GM11168 (cell line): ENCODE measurements around the gene ZNF672.
"Not testable (repeated sequence)": the region's sequence is repeated elsewhere in the genome, so short reads cannot be mapped to it uniquely, and the experiment has no call there.

Experiments
- in situ Hi-C: fragments of 300-500 bp; cut with MboI; formaldehyde crosslinking; loops from one replicate; pipeline ENCODE4 v1.12.0; 2022; ENCODE audit warnings: low sequenced_read_pairs; ENCODE audit not compliant: unreplicated experiment

Gene ZNF672

DNA sequence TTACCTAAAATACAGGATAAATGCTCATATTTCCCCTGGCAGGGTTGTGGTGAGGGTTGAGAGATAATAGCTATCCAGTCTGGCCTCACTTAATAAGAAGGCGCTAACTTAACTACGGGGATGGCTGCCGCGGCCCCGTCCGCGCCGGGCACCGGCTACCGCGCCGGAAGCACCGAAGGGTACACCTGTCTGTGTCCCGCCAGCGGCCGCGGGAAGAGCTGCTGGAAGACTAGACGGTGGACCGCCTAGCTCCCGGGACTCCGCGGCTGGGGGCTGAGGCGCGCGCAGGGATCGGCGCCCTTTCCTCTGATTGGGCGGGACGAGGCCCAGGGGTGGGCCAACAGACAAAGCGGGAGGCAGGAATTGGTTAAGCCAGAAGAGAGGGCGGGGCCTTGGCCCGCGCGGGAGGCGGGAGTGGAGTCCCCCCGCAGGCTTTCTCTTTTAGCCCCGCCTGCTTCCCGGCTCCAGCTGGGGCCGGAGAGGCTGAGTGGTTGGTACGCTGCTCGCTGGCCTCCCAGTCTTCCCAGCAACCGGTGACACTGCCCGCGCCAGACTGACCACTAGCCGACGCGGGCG, at the start of gene ZNF672:
TSS of gene ZNF672 (plus strand) at position 444 of the 576 bp plus-strand sequence. CDS start 9,051 bp downstream, outside the sequence.
- in situ Hi-C loops, result no loop called here

DNA sequence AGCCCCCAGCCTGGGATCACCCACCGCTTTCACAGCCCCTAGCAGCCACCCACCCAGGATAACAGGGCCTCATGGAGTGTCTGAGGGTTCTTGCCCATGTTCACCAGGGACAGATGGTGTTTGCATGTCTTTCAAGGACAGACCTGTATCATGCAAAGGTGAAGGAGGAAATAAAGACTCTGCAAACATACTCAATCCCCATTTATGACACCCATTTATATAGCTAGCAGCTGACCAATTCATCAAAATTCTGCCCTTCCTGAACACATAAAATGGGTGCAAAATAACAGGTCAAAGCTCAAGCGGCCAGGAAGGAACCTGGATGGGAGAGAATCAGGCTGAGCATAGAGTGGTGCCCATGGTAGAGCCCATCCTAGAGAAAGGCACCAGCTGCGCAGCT, 49.7 kb upstream of the ZNF672 start:
- in situ Hi-C loops, result no loop called here

DNA sequence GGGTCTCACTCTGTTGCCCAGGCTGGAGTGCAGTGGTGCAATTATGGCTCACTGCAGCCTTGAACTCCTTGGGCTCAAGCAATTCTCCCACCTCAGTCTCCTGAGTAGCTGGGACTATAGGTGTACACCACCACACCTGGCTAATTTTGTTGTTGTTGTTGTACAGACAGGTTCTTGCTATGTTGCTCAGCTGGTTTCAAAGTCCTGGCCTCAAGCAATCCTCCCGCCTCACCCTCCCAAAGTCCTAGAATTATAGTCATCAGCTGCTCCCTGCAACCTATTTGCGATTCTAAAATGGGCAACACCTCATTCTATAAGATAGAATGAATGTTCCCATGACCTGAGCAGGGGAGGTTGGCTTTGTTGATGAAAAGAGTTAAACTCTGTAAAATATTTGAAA, 48.7 kb upstream of the ZNF672 start:
- in situ Hi-C loops, result not testable (repeated sequence)

DNA sequence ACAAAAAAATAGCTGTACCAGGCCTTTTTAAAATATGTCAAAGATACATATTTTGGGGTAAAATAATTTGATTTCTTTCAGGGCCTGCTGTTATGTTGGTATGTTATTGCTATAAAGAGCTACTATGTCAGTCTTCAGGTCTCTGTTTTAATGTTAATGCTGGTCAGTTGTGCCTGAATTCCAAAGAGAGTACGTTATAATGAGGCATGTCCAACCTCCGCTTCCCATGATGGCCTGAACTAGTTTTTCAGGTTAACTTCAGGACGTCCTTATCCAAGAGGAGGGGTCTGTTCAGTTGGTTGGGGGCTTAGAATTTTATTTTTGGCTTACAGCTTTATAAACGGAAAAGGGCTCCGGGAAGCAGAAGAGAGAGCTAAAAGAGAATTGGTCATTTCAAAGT, 47.6 kb upstream of the ZNF672 start:
- in situ Hi-C loops, result no loop called here

DNA sequence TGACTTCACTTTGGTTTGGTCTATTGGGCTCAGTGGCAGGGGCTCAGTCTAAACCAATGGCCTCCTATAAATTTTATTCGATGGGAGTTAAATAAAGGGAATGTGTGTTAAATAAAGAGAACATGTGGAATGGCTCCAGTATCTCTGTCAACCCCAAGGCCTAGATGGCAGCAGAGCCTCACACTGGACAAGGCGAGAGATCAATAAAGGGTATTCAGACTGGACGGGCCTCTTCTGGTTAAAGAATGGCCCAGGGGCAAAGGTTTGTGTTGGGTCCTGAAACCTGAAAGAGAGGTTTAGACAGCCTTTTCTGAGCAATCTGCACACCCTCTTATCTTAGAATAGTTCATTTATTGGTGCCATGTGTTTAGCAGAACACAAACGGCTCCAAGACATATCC, 47.0 kb upstream of the ZNF672 start:
- in situ Hi-C loops, result no loop called here

DNA sequence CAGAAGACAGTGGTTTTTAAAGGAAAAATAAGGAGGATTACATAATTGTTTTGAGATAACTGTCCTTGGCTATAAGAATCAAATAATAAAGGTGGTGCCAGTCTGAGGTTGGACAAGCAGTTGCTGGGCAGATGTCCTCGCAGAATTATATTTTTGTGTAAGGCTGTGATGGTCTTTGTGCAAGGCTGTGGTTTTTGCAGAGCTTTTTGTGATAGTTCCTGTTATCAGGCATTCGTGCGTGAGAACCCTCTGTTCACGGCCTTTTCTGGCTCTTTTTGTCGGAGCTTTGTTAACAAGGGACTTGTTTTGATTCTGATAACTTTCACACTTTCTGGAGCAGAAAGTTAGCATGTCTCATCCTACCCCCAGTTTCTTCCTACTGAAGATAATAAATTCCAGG, 45.7 kb upstream of the ZNF672 start:
- in situ Hi-C loops, result no loop called here

DNA sequence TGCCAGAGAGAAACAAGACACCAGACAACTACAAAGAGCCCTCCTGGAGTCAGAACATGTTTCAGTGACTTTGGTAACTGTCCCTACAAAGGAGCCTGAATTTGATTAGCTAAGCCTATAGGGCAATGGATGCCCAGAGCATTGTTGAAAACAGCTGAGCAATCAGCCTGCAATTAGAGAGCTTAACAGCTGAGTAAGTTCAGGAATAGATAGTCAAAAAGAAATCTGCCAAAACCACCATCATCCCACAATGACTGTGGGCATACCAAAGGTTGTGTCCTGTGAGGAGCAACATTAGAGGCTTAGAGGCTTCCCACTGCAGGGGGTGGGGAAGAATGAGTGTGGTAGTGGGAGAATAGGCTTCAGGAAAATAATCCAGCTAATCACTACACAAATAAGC, 44.4 kb upstream of the ZNF672 start:
- in situ Hi-C loops, result no loop called here

DNA sequence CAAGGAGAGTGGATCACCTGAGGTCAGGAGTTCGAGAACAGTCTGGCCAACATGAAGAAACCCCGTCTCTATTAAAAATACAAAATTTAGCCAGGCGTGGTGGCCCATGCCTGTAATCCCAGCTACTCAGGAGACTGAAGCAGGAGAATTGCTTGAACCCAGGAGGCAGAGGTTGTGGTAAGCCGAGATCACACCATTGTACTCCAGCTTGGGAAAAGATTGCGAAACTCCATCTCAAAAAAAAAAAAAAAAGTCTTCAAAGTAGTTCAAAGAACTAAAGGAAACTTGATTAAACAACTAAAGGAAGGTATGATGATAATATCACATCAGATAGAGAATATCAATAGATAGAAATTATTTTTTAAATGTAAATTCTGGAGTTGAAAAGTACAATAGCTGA, 43.4 kb upstream of the ZNF672 start:
- in situ Hi-C loops, result not testable (repeated sequence)

DNA sequence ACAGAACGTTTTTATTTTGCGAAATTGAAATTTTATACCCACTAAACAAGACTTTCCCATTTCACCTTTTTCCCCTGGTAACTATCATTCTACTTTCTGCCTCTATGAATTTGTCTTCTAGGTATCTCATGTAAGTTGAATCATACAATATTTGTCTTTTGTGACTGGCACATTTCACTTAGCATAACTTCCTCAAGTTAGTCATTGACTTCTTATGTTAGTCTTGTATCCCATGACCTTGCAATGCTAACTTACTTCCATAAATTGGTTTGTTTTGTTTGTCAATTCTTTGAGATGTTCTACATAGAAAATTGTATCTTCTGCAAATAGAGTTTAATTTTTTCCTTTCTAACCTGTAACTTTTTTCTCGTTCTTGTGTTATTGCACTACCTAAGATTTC, 39.2 kb upstream of the ZNF672 start:
- in situ Hi-C loops, result no loop called here

DNA sequence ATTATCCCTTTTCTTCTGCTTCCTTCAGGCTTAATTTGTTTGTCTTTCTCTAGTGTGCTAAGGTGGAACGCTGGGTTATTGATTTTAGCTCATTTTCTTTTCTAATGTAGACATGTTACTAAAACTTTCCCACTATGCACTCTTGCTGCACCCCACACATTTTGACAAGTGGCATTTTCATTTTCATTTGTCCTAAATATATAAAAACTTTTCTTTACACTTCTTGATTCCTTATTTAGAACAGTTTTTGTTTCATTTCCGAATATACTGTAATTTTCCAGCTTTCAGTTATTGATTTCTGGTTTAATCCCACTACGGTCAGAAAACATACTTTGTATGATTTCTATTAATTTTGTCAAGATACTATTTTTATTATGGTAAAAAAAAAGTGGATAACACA, 37.6 kb upstream of the ZNF672 start:
- in situ Hi-C loops, result no loop called here

DNA sequence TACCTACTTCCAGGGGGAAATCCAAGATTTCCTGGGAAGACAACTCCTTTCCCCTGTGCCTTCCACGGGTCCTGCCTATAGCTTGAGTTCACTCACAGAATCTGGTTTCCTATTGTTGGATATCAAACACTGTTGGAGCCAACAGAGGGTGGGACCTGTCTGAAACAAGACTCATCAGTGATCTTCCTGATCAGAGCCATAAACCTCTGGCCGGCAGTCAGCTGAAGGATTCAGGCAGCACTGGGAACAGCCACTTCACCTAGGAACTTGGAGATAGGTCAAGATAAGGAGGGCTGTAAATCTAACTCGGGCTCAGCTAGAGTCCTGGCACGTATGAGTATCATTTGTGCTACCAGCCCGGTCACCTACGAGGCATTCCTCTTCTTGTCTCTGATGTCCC, 35.6 kb upstream of the ZNF672 start:
- in situ Hi-C loops, result no loop called here

DNA sequence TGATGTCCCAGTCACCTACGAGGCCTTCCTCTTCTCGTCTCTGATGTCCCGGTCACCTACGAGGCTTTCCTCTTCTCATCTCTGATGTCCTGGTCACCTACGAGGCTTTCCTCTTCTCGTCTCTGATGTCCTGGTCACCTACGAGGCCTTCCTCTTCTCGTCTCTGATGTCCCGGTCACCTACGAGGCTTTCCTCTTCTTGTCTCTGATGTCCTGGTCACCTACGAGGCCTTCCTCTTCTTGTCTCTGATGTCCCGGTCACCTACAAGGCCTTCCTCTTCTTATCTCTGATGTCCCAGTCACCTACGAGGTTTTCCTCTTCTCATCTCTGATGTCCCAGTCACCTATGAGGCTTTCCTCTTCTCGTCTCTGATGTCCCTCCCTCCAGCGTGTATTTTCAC, 34.5 kb upstream of the ZNF672 start:
- in situ Hi-C loops, result not testable (repeated sequence)

DNA sequence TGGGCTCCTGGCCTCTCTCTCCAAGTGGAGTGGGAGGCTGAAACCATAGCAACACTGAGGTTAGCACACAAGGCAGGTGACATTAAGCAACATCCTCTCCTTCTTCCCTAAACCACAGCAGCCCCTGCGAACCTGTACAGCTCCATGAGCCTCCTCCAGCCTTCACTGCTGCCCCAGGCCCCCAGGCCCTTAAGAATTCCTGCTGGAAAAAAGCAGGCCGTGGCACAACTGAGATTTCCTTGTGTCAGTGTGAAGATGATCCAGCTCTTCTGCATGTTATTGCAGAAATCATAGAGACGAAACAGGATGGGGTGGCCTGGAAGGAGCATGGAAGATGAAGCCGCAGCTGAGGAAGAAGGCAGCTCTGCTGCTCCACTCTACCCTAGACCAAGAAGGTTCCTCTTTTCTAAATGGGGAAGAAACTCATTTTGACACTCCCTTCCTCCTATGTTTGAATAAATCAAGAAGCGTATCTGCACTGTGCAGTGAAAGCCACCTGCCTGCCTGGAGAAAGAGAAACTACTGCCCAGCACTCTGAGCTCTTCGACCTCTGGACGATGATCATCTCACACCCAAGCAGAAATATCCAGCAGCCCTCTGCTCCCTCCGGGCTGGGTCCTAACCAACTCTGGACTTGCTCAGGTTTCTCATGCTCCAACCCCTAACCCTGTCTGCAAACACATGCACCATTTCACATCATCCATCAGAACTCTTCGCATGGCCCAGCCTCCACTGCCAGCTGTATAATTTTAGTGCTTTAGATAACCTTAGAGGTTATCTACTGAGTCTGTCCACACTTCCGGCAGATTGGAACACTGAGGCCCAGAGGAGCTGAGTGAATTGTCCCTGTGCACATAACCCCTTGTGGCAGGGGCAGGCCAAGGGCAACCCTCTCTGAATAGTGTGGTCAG, 33.0 kb upstream of the ZNF672 start:
- in situ Hi-C loops, result loop anchor here (5.0 kb wide), 1 partner anchor 103 kb away; the partner anchor contains the start of gene OR14I1

DNA sequence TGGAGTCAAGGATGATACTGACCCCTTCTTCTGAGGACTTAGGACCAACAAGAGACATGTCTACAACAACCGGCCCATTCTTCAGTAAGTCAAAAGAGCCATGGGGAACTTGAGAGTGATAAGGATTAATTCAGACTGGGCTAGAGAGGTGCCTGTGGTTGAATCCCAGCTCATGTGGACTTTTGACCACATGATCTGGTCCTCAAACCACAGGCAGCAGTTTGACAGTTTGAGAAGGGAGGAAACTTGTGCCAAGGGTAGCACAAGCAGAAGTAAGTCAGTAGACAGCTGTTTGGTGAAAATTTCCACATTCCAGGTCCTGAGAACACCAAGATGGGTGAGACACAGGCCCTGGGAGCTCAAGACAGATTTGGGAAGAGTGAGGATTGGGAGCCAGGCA, 32.1 kb upstream of the ZNF672 start:
- in situ Hi-C loops, result loop anchor here (5.0 kb wide), 1 partner anchor 104 kb away; the partner anchor contains the start of gene OR14I1

DNA sequence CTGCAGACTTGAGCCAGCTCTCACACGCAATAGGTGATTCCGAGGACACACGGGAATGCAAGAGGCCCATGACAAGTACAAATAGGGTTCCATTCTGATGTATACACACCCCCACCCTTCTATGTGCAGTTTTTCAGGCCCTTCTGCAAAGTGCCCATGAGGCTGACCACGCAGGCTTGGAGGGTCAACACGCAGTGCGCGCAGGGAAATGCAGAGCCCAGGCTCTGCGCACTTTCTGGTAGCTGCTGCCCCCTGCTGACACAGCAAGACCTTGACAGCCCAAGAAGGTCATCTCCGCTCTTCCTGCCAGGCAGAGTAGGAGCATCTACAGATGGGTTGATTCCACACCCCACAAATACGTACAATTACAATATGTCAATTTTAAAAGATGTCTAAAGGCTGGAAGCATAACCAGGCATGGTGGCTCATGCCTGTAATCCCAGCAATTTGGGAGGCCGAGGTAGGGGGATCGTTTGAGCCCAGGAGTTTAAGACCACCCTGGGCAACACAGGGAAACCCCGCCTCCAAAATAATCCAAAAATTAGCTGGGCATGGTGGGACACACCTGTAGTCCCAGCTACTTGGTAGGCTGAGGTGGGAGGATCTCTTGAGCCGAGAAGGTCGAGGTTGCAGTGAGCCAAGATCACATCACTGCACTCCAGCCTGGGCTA, 30.8 kb upstream of the ZNF672 start:
- in situ Hi-C loops, result loop anchor here (5.0 kb wide), 1 partner anchor 105 kb away; the partner anchor contains the start of gene OR14I1

DNA sequence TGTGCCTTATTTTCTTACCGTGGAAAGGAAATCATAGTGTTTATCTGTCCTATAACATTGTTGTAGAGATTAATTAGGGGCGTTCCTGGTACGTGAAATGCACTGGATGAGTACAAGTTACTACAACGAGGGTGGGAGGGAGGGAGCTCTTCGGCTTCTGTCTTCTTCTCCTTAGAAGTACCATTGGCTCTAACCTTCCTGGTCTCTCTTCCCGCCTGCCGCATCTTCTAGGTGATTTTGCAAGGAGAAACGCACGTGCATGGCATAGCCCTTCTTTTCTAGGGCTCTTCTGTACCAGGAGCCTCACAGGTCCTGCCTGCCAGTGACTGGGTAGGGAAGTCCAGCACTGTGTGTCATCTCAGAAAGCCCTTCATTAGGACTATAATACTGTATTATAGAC, 29.1 kb upstream of the ZNF672 start:
- in situ Hi-C loops, result loop anchor here (5.0 kb wide), 1 partner anchor 107 kb away; the partner anchor contains the start of gene OR14I1

DNA sequence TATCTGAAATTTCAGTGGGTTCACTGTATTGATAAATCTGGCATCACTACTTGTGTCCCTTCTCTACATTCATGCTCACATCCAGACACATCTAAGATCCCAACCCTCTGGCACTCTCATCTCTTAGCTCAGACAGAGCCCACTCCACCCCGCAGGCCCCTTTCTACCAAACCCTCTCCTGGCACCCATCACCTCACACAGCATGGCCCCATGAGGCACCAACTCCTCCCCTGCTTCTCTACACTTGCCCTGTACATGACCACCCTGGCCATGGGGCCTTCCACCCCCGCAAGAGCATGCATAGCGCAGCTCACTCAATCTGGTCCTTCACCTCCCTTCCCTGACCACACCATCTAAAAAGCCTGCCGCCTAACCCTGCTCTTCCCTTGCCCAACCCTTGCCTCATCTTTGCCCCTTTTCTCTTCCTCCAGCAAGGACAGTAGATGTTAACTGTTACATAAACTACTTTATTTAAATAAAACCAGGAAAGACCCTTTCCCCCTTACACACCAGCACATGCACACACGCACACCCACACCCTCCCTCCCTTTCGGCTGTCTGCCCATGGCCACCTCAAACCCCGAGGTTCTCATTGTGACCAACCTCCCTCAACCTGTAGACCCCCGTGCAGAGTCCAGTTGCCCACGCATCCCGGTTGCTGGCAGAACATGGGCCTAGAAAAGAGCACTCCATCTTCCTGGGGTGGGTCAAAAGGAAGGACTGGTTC, 27.9 kb upstream of the ZNF672 start:
- in situ Hi-C loops, result loop anchor here (5.0 kb wide), 1 partner anchor 108 kb away; the partner anchor contains the start of gene OR14I1

DNA sequence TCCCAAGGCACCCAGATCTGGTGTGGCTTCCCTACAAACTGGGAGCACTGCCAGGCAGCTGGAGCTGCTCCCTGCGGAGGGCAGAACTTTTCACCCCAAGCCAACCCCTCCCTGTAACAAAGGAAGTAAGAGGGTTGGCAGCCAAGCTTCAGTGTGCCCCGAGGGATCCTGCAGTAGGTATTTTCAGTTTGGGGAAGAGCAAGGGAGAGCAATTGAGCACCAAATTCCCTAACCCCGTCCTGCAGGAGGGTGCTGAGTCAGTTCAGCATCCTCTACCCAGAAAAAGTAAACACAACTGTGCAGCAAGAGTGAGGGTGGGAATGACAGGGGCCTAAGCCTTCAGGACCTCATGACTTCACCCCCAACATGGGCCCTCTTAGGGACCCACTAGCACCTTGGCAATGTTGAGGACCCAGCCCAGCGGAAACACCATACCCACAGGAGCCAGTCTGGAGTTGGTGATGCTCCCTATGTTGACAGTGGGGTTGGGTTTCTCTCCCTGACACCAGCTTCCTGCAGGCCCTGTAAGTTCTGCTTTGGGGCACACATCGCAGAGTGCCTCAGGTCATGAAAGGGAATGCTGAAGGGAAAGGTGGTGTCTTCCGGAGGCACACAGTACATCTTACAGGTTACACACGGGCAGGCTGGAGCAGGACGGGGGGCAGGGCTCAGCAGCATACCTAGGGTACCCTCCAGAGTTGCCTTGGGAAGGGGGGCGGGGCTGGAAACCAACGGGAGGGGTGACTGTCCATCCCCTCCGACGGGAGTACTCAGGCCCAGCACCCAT, 27.1 kb upstream of the ZNF672 start:
- in situ Hi-C loops, result no loop called here
